ENCODE measurements around the gene ATOH7.

- TF ChIP-seq CTCF (IDR thresholded peaks at IDR 0.05) (no peak), ATF6 (CRISPR knock-in tag; IDR thresholded peaks at IDR 0.05) (no peak)
These were observed 40.9 kb upstream of the ATOH7 start for GRCh38 chr10:68272833-68273232.
